GM12878 (cell line): ENCODE data around the gene PHF23. TPM values are rescaled to one million over a fixed set of nuclear protein-coding genes. Genes with fewer than 3 reads are reported as not detected.

Experiments
- BACH1 ChIP-seq: fragments of 450-650 bp; IDR thresholded peaks from 2 replicates; pipeline ENCODE4 v1.6.1; 2017; ENCODE audit warnings: mild to moderate bottlenecking, borderline replicate concordance
- CUX1 ChIP-seq: IDR thresholded peaks from 2 replicates; pipeline ENCODE4 v1.6.1; 2012; ENCODE audit warnings: improper control_type of control experiment, low read depth, low read length; ENCODE audit not compliant: insufficient replicate concordance
- DPF2 ChIP-seq: fragments of 450-650 bp; IDR thresholded peaks from 2 replicates; pipeline ENCODE4 v1.6.1; 2017; ENCODE audit warnings: mild to moderate bottlenecking
- EED ChIP-seq: sonication (generic); IDR thresholded peaks from 2 replicates; pipeline ENCODE4 v1.6.1; 2016; ENCODE audit warnings: antibody characterized with exemption, low read depth
- GABPA ChIP-seq: IDR thresholded peaks from 2 replicates; pipeline ENCODE4 v1.6.1; 2014; ENCODE audit warnings: antibody characterized with exemption, low read depth, mild to moderate bottlenecking, inconsistent platforms
- GATAD2B ChIP-seq: fragments of 450-650 bp; conservative IDR thresholded peaks from 2 replicates; pipeline ENCODE4 v1.6.1; 2017; ENCODE audit warnings: low read depth, mild to moderate bottlenecking, moderate library complexity
- HDAC6 ChIP-seq: fragments of 200-600 bp; sonication (generic); IDR thresholded peaks from one replicate; pipeline ENCODE4 v1.8.0; 2017; ENCODE audit warnings: antibody characterized with exemption; ENCODE audit not compliant: unreplicated experiment
- IRF3 ChIP-seq: fragments of 450-650 bp; IDR thresholded peaks from 2 replicates; pipeline ENCODE4 v1.6.1; 2014; ENCODE audit warnings: mild to moderate bottlenecking
- IRF5 ChIP-seq: fragments of 450-650 bp; IDR thresholded peaks from 2 replicates; pipeline ENCODE4 v1.6.1; 2017; ENCODE audit warnings: borderline replicate concordance
- JUNB ChIP-seq: IDR thresholded peaks from 2 replicates; pipeline ENCODE4 v1.6.1; 2016; ENCODE audit warnings: antibody characterized with exemption, mild to moderate bottlenecking
- MEF2B ChIP-seq: fragments of 450-650 bp; IDR thresholded peaks from 2 replicates; pipeline ENCODE4 v1.6.1; 2018; ENCODE audit warnings: mild to moderate bottlenecking, moderate library complexity; ENCODE audit not compliant: partially characterized antibody, poor library complexity, severe bottlenecking
- NFYA ChIP-seq: IDR thresholded peaks from 2 replicates; pipeline ENCODE4 v1.6.1; 2011; ENCODE audit warnings: low read depth, mild to moderate bottlenecking, low read length, improper control_type of control experiment, borderline replicate concordance
- POLR2AphosphoS5 ChIP-seq: IDR thresholded peaks from 2 replicates; pipeline ENCODE4 v1.6.1; 2011; ENCODE audit warnings: mild to moderate bottlenecking, low read length, inconsistent platforms
- PRDM15 ChIP-seq: fragments of 450-650 bp; formaldehyde crosslinking; IDR thresholded peaks from 2 replicates; pipeline ENCODE4 v1.4.0; 2020; ENCODE audit warnings: mild to moderate bottlenecking, moderate library complexity
- SIN3A ChIP-seq: IDR thresholded peaks from 2 replicates; pipeline ENCODE4 v1.6.1; 2012; ENCODE audit warnings: low read depth, low read length, improper control_type of control experiment
- SIX5 ChIP-seq: IDR thresholded peaks from 2 replicates; pipeline ENCODE4 v1.6.1; 2011; ENCODE audit warnings: mild to moderate bottlenecking, low read depth, low read length, moderate library complexity; ENCODE audit not compliant: severe bottlenecking
- SP1 ChIP-seq: IDR thresholded peaks from one replicate; pipeline ENCODE4 v1.6.1; 2011; ENCODE audit warnings: low read depth, low read length
- STAT3 ChIP-seq: IDR thresholded peaks from 2 replicates; pipeline ENCODE4 v1.6.1; 2011; ENCODE audit warnings: low read depth, low read length, improper control_type of control experiment
- SUPT20H ChIP-seq: IDR thresholded peaks from 2 replicates; pipeline ENCODE4 v1.6.1; 2011; ENCODE audit warnings: low read depth, mild to moderate bottlenecking, low read length, moderate library complexity, borderline replicate concordance; ENCODE audit not compliant: control insufficient read depth
- YBX1 ChIP-seq: fragments of 450-650 bp; IDR thresholded peaks from 2 replicates; pipeline ENCODE4 v1.6.1; 2016; ENCODE audit warnings: antibody characterized with exemption
- polyA plus RNA-seq, 11 experiments: library from polyadenylated mRNA; depleted of rRNA in 4 of 11; unstranded in 6 of 11; stranded (reverse) in 5 of 11; fragments of >200 nt; fragmentation: Nextera tagmentation in 4 of 11; fragmentation: Illumina TruSeq in 1 of 11; extraction: Ambion mirVana in 4 of 11; extraction: Trizol in 1 of 11; gene quantifications; 1 replicate in 1 of 11; 2 replicates in 10 of 11; pipeline versions ENCODE4 v1.2.1 to v1.2.3, GENCODE V29; 2011 to 2016; ENCODE audit warnings: inconsistent platforms in 2 of 11, missing spikeins in 2 of 11, low read depth in 1 of 11
- total RNA-seq, 4 experiments: library from RNA; depleted of rRNA in 3 of 4; stranded (reverse); fragments of >200 nt in 3 of 4; fragmentation: Illumina TruSeq in 1 of 4; extraction: Trizol in 1 of 4; gene quantifications; 2 replicates each; pipeline versions ENCODE4 v1.2.1 to v1.2.3, GENCODE V29; 2013 to 2021

PHF23 gene
- total and polyA plus RNA-seq, 10 of the 15 experiments (the other 5 are each of a cell fraction or from before 2014, with no cell fraction given), result 8.2 to 84.8 (median 32.6) TPM

GRCh38 chr17:7204828-7205461 lies 34.3 kb downstream of the PHF23 start (continued):
- TF ChIP-seq STAT3, result no peak
- peak; percentile 72; the same call in 1 of the 2 replicates for TF ChIP-seq GABPA
- TF ChIP-seq SIN3A, result peak; percentile 85; the same call in 1 of the 2 replicates
- no peak for TF ChIP-seq YBX1
- no peak for TF ChIP-seq IRF3
- no peak for TF ChIP-seq IRF5
- TF ChIP-seq HDAC6, result no peak
- 0 out of 2 replicates have a peak, but pooled peaks have one; percentile 52 for TF ChIP-seq DPF2
- TF ChIP-seq SUPT20H, result no peak
- peak; percentile 47; the same call in 1 of the 2 replicates for TF ChIP-seq GATAD2B
- TF ChIP-seq SP1, result peak; percentile 77
- TF ChIP-seq EED, result no peak
- no peak for TF ChIP-seq JUNB
- TF ChIP-seq CUX1, result no peak
- no peak for TF ChIP-seq BACH1
- TF ChIP-seq NFYA, result no peak
- peak; percentile 67 for TF ChIP-seq MEF2B
- no peak for TF ChIP-seq POLR2AphosphoS5
- no peak for TF ChIP-seq SIX5
- no peak for TF ChIP-seq PRDM15 (CRISPR knock-in tag)
